ENCODE measurements around the gene NFYB. TPM values are rescaled to one million over a fixed set of nuclear protein-coding genes. Genes with fewer than 3 reads are reported as not detected.

The NFYB gene
- total RNA-seq, 1 experiment from 2014 or later: 22.4 TPM

DNA sequence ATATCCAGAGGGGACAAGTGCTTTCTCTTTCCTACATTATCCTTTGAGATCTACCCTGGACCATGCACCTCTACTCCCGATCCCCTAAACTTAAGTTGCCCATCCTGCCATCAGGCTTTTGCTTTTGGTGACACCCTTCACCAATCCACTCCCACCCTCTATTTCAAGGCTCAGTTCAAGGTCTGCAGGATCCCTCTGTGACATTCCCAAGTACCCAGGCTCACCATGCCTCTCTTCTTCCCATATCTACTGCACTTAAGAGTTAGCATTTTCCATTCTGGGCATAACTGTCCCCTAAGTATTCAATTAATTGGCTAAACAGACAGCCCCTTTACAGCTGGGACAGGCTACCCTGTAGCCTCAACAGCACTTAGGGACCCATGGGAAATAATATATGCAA, 3.1 kb downstream of the NFYB start:
- ChIA-PET CTCF (no interaction called here), RAD21 (ENCODE audit: low non-redundant PET in 1 of 2, low total read pairs in 2 of 2, uncharacterized antibody in 2 of 2, unreplicated experiment in 2 of 2) (no interaction called here), POLR2A (no interaction called here)
- H3K9me2 ChIP-seq (ENCODE audit: insufficient read depth): no peaks in the 10 kb centered on the region
- peaks cover 12 to 21% of the 10 kb centered on the region in 2 experiments for H3K4me1 ChIP-seq (ENCODE audit: control insufficient read depth in 1 of 2, insufficient read depth in 2 of 2, low read length in 2 of 2)
- DNase-seq (ENCODE audit: low read depth, low spot score) (no peak), ATAC-seq (no peak)
- H3K4me3 ChIP-seq (replicated peaks in 1 of 2; ENCODE audit: low read depth in 1 of 2, low read length in 2 of 2): no peak overlapping the region
- TF ChIP-seq REST (IDR thresholded peaks at IDR 0.05; ENCODE audit: low read depth) (no peak), CEBPB (IDR thresholded peaks at IDR 0.05; ENCODE audit: low read depth) (no peak), ZFX (IDR thresholded peaks at IDR 0.05) (no peak), TCF7L2 (IDR thresholded peaks at IDR 0.05; ENCODE audit: borderline replicate concordance, extremely low read depth, insufficient read depth, insufficient read length) (no peak), POLR2A (IDR thresholded peaks at IDR 0.05; ENCODE audit: borderline replicate concordance, extremely low read depth, insufficient read depth, insufficient read length) (no peak), EZH2 (IDR thresholded peaks at IDR 0.05) (no peak), SIN3A (IDR thresholded peaks at IDR 0.05; ENCODE audit: low read depth) (no peak), FOSL1 (IDR thresholded peaks at IDR 0.05; ENCODE audit: low read depth) (no peak), EGR1 (IDR thresholded peaks at IDR 0.05; ENCODE audit: low read depth) (no peak)
- H3K9me3 ChIP-seq (ENCODE audit: control insufficient read depth in 1 of 2, insufficient read depth in 1 of 2, low read depth in 1 of 2, low read length in 2 of 2): no peaks in the 10 kb centered on the region
- H4K20me1 ChIP-seq (ENCODE audit: insufficient read depth): no peaks in the 10 kb centered on the region
- intact Hi-C loops (cut with micrococcal nuclease): no loop called here
- H3K36me3 ChIP-seq (ENCODE audit: control insufficient read depth in 1 of 2, insufficient read depth in 2 of 2, low read length in 2 of 2): peaks cover 5 to 9% of the 10 kb centered on the region in 2 experiments; a peak in 3 of 4 replicates
- no peak overlapping the region for H3K9ac ChIP-seq (ENCODE audit: low read length)
- H2AFZ ChIP-seq (ENCODE audit: low read depth, low read length, poor library complexity, severe bottlenecking): no peak overlapping the region
- H3K4me2 ChIP-seq (ENCODE audit: low read length): no peak overlapping the region
- H3K27ac ChIP-seq (ENCODE audit: low read depth, low read length): no peak overlapping the region
- BruUV-seq (replicated peaks): no TSS peak
- peaks cover 43% of the 10 kb centered on the region for H3K79me2 ChIP-seq (ENCODE audit: insufficient read depth, low read length)
- H3K27me3 ChIP-seq (ENCODE audit: insufficient read depth, low read length): no peaks in the 10 kb centered on the region
